Gastrocnemius medialis (tissue), 4 donors: ENCODE data around the gene AUTS2.

ENCODE experiments used
- CTCF ChIP-seq, 5 experiments: fragments of 450-650 bp in 3 of 5; fragments of 200-600 bp in 2 of 5; sonication (generic) in 2 of 5; IDR thresholded peaks in 4 of 5; conservative IDR thresholded peaks in 1 of 5; 1 replicate in 4 of 5; 2 replicates in 1 of 5; pipeline ENCODE4 v1.5.1; 2016 to 2019; ENCODE audit warnings: antibody characterized with exemption in 5 of 5, mild to moderate bottlenecking in 3 of 5, moderate library complexity in 3 of 5
- POLR2A ChIP-seq, 2 donors: fragments of 450-650 bp; IDR thresholded peaks; one replicate each; pipeline ENCODE4 v1.6.1; 2017; ENCODE audit warnings: antibody characterized with exemption in 2 of 2, mild to moderate bottlenecking in 2 of 2, moderate library complexity in 2 of 2

GRCh38 chr7:70063927-70064326 is 465.7 kb downstream of the AUTS2 start:
- TF ChIP-seq CTCF (IDR thresholded peaks at IDR 0.05 in 4 of 5, conservative IDR thresholded peaks at IDR 0.05 in 1 of 5) (no peak), POLR2A (IDR thresholded peaks at IDR 0.05) (no peak)
